HG02938 (cell line): Measurements from ENCODE around the gene HOXA5.

ENCODE experiments used
- ATAC-seq: cut with Tn5 transposase; IDR thresholded peaks from one replicate; pipeline ENCODE4 v1.9.1; 2021; ENCODE audit warnings: mild to moderate bottlenecking, moderate library complexity; ENCODE audit not compliant: unreplicated experiment

Gene HOXA5

GRCh38 chr7:27097686-27098577 lies 45.5 kb downstream of the HOXA5 start:
- no peak for ATAC-seq

- ATAC-seq, result no peak
Observed at GRCh38 chr7:27096768-27097514, 46.5 kb downstream of the HOXA5 start.

- peak; percentile 87 for ATAC-seq
Observed at GRCh38 chr7:27095897-27096767, 47.3 kb downstream of the HOXA5 start, which contains the start of gene HOXA1. Gene HOXA1, minus strand, starts transcription at chr7:27096000. Its CDS starts 88 bp downstream, at chr7:27095912.

GRCh38 chr7:27095050-27095896 lies 48.2 kb downstream of the HOXA5 start:
- ATAC-seq, result peak; percentile 4

GRCh38 chr7:27094304-27095049 lies 49.0 kb downstream of the HOXA5 start:
- no peak for ATAC-seq

- no peak for ATAC-seq
Observed at GRCh38 chr7:27093184-27093895, 50.1 kb downstream of the HOXA5 start.

- ATAC-seq, result no peak
Observed at GRCh38 chr7:27092819-27093110, 50.7 kb downstream of the HOXA5 start.

GRCh38 chr7:27091941-27092818 lies 51.3 kb downstream of the HOXA5 start:
- ATAC-seq, result no peak

- ATAC-seq, result no peak
Observed at GRCh38 chr7:27091105-27091504, 52.4 kb downstream of the HOXA5 start.
